ENCODE results near the gene ZNF550.
"Not testable (repeated sequence)": the region's sequence is repeated elsewhere in the genome, so short reads cannot be mapped to it uniquely, and the experiment has no call there.

The ZNF550 gene

GRCh38 chr19:57537953-57538547, 21.6 kb downstream of the ZNF550 start:
- DNase-seq (ENCODE audit: low spot score), result no peak

GRCh38 chr19:57527136-57527881, 32.4 kb downstream of the ZNF550 start, which contains the start of gene ZNF549:
Gene ZNF549 (plus strand): TSS chr19:57527356. CDS start chr19:57527574, 218 bp downstream.
- peak; percentile 87 for DNase-seq (ENCODE audit: low spot score)

GRCh38 chr19:57518021-57518420, 41.6 kb downstream of the ZNF550 start:
- DNase-seq (ENCODE audit: low spot score), result not testable (repeated sequence)

GRCh38 chr19:57515255-57515654, 44.4 kb downstream of the ZNF550 start:
- DNase-seq (ENCODE audit: low spot score), result no peak

GRCh38 chr19:57512845-57513244, 46.8 kb downstream of the ZNF550 start:
- DNase-seq (ENCODE audit: low spot score), result no peak

GRCh38 chr19:57511484-57511883, 48.2 kb downstream of the ZNF550 start:
- DNase-seq (ENCODE audit: low spot score), result no peak

- no peak for DNase-seq (ENCODE audit: low spot score)
Observed at GRCh38 chr19:57506163-57506562, 53.5 kb downstream of the ZNF550 start.

GRCh38 chr19:57500400-57500799, 59.3 kb downstream of the ZNF550 start:
- not testable (repeated sequence) for DNase-seq (ENCODE audit: low spot score)

GRCh38 chr19:57499680-57500395, 59.8 kb downstream of the ZNF550 start, which contains the start of gene ZNF773:
Gene ZNF773 (plus strand): TSS chr19:57499938. CDS start chr19:57500081, 143 bp downstream.
- DNase-seq (ENCODE audit: low spot score), result peak; percentile 89

- DNase-seq (ENCODE audit: low spot score), result not testable (repeated sequence)
Observed at GRCh38 chr19:57499332-57499679, 60.4 kb downstream of the ZNF550 start.

- not testable (repeated sequence) for DNase-seq (ENCODE audit: low spot score)
Observed at GRCh38 chr19:57488299-57488644, 71.4 kb downstream of the ZNF550 start.

GRCh38 chr19:57487477-57488298, 72.0 kb downstream of the ZNF550 start, which contains the start of gene ZNF419:
Gene ZNF419 (plus strand): TSS chr19:57487750. CDS start chr19:57487951, 201 bp downstream.
- peak; percentile 71 for DNase-seq (ENCODE audit: low spot score)

All from SK-N-DZ (cell line).